T-helper 1 cell (primary cell): Measurements from ENCODE around the gene OBP2B.
"Not testable (repeated sequence)": the region's sequence is repeated elsewhere in the genome, so short reads cannot be mapped to it uniquely, and the experiment has no call there.

ENCODE experiments used
- DNase-seq, 5 donors: peaks; one replicate each; pipeline ENCODE4 v3.0.0-alpha.2; 2012 to 2020

Gene OBP2B

DNA sequence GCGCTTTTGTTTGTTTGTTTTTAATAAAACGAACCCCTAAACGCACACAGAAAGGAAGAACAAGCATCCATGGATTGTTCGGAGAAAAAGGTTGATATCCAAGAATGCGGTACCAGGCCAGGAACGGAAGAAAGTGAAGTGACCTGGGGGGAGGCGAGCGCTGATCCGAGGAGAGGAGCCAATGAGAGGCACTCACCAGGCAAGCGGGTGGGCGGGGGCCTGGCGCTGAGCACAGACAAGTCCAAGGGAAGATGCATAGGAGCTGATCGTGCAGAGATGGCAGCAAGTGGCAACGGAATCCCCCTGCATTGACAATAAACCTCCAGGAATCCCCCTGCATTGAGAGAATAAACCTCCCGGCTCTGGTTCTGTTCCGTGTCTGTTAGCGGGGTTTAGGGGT, 8.4 kb downstream of the OBP2B start:
- DNase-seq = no peak

GRCh38 chr9:133199648-133200321, 9.3 kb downstream of the OBP2B start:
- DNase-seq = peak in 1 of 5 donors; percentile 8

GRCh38 chr9:133195029-133195428, 14.0 kb downstream of the OBP2B start:
- no peak for DNase-seq

- DNase-seq = no peak
Observed at GRCh38 chr9:133194597-133194996, 14.5 kb downstream of the OBP2B start.

DNA sequence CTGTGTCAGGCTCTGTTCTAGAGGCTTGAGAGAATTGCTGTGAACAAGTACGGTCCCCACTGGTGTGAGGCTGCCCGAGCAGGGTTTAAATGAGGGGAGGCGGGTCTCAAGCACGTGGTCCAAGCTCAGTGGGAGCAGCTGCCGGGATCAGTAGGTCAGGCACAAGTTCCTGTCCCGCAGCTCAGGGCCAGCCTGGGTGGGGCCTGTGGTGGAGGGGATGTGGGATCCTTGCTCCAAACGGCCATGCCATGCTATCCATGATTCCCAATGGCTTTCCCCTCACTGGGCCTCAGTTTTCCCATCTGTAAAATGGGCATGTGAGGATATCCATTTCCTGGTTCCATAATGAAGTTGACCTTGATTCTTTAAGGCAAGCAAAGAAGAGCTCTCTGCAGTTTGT, 17.1 kb downstream of the OBP2B start:
- no peak for DNase-seq

DNA sequence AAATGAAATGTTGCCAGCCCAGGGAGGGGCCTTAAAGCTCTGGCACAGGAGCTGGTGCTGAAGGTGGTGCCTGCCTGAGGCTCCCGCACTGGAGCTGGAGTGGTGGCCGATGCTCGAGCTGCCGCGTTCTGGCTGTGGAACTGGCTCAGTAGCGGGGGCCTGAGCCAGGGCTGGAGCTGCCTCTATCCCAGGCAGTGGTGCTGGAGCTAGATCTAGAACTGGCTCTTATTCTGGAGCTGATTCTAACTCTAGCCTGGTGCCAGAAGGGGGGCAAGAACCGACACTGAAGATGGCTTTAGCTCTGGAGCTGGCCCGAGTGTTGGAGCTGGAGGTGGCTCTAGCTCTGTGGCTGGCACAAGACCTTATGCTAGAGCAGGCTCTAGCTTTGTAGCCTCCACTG, 19.2 kb downstream of the OBP2B start:
- DNase-seq = no peak

DNA sequence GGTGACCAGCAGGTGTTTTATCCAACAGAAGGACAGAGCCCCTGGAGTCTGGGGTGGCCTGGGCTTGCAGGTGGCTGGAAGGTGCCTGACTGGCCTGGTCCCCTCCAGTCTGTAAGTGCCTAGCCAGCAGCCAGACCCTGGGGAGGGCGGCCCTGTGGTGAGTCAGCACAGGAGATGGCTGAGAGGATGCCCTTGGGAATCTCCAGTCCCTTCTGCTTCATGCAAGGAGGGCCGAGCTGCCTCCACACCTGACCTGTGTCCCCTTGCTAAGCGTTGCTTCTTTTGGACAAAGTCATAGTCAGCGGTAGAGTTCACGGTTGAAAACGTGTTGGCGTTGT, 20.2 kb downstream of the OBP2B start:
- DNase-seq = no peak

DNA sequence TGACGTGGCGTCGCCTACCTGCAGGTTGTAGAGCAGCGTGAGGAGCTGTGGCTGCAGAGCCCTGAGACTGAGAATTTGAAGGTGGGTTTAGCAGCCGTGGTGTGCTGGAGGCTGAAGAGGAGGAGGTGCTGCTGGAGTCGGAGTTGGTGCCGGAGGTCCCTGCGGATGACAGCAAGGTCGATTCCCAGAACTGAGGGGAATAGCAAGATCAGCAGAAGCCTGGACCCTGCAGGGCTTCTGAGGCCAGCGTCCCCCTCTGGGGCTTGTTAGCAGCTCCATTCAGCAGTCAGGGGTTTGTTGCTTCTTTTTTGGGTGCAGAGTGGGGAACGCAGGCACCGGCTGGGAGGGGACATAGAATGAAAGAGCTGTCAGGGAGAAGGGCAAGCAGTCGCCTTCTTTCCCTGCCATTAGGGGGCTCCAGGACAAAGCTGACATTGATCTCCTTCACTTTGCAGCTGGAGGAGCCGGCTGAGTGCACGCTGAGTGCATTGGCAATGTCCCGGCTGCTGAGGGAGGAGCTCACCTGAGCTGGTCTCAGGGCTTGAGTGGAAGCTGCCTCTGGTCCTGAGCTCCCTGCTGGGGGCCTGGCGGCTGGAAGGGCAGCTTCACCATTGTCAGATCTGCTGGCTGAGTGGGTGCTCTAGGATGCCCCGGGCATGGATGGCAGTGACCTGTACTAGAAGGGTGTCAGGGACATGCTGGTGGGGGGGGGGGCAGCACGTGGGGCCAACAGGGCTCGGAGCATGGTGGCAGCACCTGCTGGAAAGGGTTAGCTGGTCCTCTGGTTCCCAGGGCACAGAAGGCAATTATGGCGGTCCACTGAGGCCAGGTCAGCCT, 20.8 kb downstream of the OBP2B start:
- DNase-seq = no peak

DNA sequence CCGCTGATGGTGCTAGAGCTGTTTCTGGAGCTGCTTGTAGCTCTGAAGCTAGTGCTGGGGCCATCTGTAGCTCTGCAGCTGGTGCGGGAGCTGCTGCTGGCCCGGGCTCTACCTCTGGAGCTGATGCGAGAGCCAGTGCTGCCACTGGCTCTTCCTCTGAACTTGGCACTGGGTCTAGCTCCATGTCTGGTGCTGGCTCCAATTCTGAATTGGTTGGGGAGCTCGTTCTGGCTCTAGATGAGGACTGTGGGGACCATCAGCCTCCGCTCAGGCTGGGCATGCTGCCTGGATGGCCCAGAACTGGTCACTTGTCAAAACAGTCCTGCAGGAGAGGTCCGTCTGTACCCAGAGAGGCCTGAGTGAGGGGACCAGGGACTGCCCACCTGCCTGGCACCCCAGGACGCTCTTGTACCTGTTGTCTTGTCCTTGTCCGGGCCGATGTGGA, 21.5 kb downstream of the OBP2B start:
- no peak for DNase-seq

GRCh38 chr9:133186736-133187135, 22.3 kb downstream of the OBP2B start:
- no peak for DNase-seq

DNA sequence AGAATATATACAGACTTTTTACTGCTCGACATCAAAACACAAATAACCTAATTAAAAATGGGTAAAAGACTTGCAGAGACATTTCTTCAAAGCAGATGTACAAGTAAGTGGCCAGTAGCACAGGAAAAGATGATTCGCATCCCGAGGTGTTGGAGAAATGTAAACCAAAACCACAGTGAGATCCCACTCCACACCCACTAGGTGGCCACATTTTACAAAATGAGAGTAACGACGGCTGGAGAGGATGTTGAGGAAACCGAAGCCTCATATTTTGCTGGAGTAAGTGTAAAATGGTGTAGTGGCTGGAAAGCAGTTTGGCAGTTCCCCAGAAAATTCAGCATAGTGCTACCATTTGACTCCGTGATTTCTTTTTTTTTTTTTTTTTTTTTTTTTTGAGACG, 24.1 kb downstream of the OBP2B start:
- DNase-seq = peak in 1 of 5 donors; percentile 58

GRCh38 chr9:133182151-133182550, 26.9 kb downstream of the OBP2B start:
- DNase-seq = no peak

- no peak for DNase-seq
Observed at GRCh38 chr9:133181561-133181960, 27.5 kb downstream of the OBP2B start.

DNA sequence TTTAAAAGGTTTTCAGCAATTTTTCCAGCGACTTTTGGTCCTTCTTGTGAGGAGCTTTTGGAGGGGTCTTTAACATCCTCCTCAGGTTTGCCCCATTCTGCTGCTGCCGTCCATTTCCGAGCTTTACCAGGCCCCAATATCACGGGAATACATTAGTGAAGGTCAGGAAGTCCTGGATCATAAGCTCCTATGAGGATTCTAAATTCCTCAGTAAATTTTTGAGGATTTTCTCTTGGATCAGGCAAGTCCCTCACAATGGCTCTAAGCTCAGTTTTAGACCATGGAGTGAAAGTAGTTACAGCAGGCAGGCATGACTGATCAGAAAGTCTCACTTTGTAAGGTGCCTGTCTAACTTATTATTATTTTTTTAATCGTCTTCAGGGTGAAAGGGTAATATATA, 28.1 kb downstream of the OBP2B start:
- no peak for DNase-seq

- no peak for DNase-seq
Observed at GRCh38 chr9:133173056-133173455, 36.0 kb downstream of the OBP2B start.

DNA sequence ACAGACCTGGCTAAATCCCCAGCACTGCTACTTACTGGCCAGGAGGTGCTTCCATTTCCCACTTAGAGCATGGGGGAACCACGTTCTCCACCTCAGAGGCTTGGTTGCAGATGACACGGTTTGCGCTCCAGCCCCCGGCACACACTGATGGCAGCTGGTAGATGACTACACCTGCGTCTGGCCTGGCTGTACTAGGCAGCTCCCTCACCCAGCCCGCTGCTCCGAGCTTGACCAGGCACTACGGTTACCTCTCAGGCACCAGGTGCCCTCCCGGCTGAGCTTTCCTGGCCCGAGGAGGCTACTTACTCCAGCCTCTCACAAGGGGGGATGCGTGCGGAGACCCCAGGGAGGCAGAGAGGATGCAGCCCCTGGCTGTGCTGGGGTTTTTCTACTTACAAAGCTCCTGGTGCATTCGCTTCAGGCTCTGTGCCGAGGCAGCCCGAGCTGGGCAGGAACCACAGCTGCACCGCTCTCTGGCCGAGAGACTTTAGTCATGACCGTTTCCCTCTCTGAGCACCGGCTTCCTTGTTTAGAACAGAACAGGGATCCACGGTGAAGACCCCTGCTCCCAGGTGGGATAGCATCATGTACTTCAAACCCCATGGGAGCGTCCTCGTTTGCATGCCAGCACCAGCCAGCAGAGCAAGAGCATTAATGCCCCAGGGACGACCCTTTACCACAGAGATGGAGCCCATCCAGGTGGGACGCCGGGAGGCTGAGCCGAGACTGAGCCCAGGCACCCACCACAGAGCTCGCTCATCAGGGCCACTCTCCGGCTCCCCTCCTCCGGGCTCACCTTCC, 37.7 kb downstream of the OBP2B start:
- no peak for DNase-seq

GRCh38 chr9:133170716-133171115, 38.3 kb downstream of the OBP2B start:
- DNase-seq = no peak

- not testable (repeated sequence) for DNase-seq
Observed at GRCh38 chr9:133169687-133170086, 39.4 kb downstream of the OBP2B start.

GRCh38 chr9:133169102-133169501, 39.9 kb downstream of the OBP2B start:
- no peak for DNase-seq

- DNase-seq = no peak
Observed at GRCh38 chr9:133168432-133168831, 40.6 kb downstream of the OBP2B start.

DNA sequence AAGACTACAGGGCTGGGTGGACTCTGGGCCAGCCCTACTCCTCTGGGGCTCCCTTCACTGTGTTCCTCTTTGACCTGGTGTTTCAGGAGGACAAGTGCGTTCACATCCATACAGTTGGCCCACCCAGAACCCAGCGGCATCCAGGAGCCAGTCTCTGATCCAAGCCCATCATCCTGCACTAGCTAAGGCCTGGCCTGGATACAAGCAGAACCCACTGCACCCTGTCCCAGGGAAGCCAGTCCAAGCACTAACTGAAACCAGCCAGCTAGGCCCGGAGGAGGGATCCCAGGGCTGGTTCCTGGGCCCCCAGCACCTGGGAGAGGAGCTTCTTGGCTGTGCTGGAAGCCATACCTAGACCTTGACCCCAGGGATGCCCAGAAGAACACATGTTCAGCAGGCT, 41.3 kb downstream of the OBP2B start:
- DNase-seq = no peak

GRCh38 chr9:133167096-133167730, 41.8 kb downstream of the OBP2B start:
- no peak for DNase-seq

- no peak for DNase-seq
Observed at GRCh38 chr9:133166392-133166791, 42.7 kb downstream of the OBP2B start.
